SJSA1 (cell line): Measurements from ENCODE around the gene TBCD. TPM values are rescaled to one million over a fixed set of nuclear protein-coding genes. Genes with fewer than 3 reads are reported as not detected.
A peak's percentile ranks its signal among the peaks of the same experiment; 100 is the strongest.
"Not testable (repeated sequence)": the region's sequence is repeated elsewhere in the genome, so short reads cannot be mapped to it uniquely, and the experiment has no call there.

ENCODE experiments used
- DNase-seq, 2 experiments: peaks; one replicate each; pipeline ENCODE4 v3.0.0-alpha.2; 2015 to 2020; ENCODE audit warnings: low spot score in 2 of 2, low read depth in 1 of 2
- H3K27ac ChIP-seq: fragments of 250-450 bp; sonication (Bioruptor Pico); 2 replicates; pipeline ENCODE4 v1.5.1; 2020; ENCODE audit warnings: mild to moderate bottlenecking, moderate library complexity
- H3K27me3 ChIP-seq: fragments of 250-450 bp; sonication (Bioruptor Pico); replicated peaks from 2 replicates; pipeline ENCODE4 v1.5.1; 2020; ENCODE audit warnings: mild to moderate bottlenecking, moderate library complexity
- H3K36me3 ChIP-seq: fragments of 250-450 bp; sonication (Bioruptor Pico); 2 replicates; pipeline ENCODE4 v1.5.1; 2020; ENCODE audit warnings: mild to moderate bottlenecking
- H3K4me1 ChIP-seq: fragments of 250-450 bp; sonication (Bioruptor Pico); replicated peaks from 2 replicates; pipeline ENCODE4 v1.6.1; 2021; ENCODE audit warnings: mild to moderate bottlenecking
- H3K4me3 ChIP-seq: fragments of 250-450 bp; sonication (Bioruptor Pico); 2 replicates; pipeline ENCODE4 v1.5.1; 2020; ENCODE audit warnings: mild to moderate bottlenecking
- H3K9me3 ChIP-seq: fragments of 250-450 bp; sonication (Bioruptor Pico); replicated peaks from 2 replicates; pipeline ENCODE4 v1.5.1; 2020; ENCODE audit warnings: mild to moderate bottlenecking
- total RNA-seq: library from RNA; depleted of rRNA; stranded (reverse); fragments of >200 nt; shearing (Covaris generic); gene quantifications from 2 replicates; pipeline ENCODE4 v1.2.3, GENCODE V29; 2014

Gene TBCD
- total RNA-seq, 1 experiment from 2014 or later = 39.4 TPM

DNA sequence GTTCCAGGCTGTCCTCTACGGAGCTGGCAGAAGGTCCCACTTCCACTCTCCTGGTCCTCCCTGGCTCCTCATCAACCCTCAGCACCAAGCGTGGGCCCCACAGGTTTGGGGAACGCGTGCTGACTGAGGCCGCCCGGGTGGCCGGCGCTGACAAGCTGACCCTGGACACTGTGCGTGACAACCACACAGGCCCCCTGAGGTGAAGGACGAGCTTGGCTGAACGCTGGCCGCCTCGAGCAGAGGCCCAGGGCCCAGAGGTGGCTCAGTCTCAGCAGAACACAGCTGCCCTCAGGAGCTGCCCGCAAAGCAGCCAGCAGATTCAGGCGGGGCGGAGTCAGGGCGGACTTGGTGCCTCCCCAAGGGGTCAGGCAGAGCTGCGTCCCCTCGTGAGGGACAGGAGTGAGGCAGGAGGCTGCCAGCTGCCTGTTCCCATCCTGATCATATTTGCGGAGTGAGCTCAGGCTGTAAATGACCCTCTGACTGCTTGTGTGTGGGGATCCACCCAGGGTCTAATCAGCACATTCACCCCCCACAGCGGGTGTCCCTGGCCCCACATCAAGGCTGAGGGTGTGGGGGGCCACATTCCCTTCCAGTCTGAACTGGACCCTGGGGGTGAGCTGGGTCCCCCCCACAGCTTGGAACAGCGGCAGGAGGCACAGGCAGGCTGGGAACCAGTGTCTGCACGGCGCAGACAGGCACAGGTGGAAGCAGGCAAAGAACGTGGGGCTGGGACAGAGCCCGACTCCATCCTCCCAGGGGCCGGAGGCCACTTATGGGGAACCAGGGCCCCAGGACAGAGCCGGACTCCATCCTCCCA, 222.5 kb downstream of the TBCD start:
- no peak for DNase-seq
- no peaks in the 10 kb centered on the region for H3K27me3 ChIP-seq
- no peaks in the 10 kb centered on the region; the same call in none of the 2 replicates for H3K9me3 ChIP-seq
- no peak overlapping the region for H3K4me3 ChIP-seq
- H3K27ac ChIP-seq = no peak overlapping the region
- H3K4me1 ChIP-seq = no peaks in the 10 kb centered on the region
- no peaks in the 10 kb centered on the region for H3K36me3 ChIP-seq

- H3K36me3 ChIP-seq = no peaks in the 10 kb centered on the region
- no peak overlapping the region for H3K4me3 ChIP-seq
- no peak overlapping the region for H3K27ac ChIP-seq
Measured at GRCh38 chr17:82976982-82977488, 225.2 kb downstream of the TBCD start.

DNA sequence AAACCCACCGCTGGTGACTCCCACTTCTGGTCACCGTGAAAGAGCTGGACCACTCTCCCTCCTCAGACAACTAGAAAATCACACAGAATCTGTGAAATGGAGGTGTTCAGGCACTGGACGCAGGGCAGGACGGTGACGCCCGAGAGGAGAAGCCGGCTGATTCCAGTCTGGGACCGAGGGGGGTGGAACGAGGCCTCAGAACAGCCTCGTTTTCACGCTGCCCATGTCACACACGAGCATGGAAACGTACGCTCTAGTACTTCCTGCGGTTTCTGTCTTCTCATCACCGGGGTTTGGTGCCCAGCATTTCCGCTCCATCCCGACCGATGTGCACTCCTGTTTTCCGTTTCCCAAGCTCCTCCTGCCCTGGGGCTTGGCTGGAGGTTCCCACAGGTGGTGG, 225.7 kb downstream of the TBCD start:
- Histone ChIP-seq H3K4me1 (no peaks in the 10 kb centered on the region), H3K36me3 (no peaks in the 10 kb centered on the region), H3K27ac (no peak overlapping the region), H3K4me3 (no peak overlapping the region), H3K9me3 (no peaks in the 10 kb centered on the region; the same call in none of the 2 replicates), H3K27me3 (no peaks in the 10 kb centered on the region)
- no peak for DNase-seq

More at GRCh38 chr17:82976982-82977488, 225.2 kb downstream of the TBCD start:
- no peaks in the 10 kb centered on the region for H3K27me3 ChIP-seq
- no peaks in the 10 kb centered on the region for H3K4me1 ChIP-seq
- no peaks in the 10 kb centered on the region; the same call in none of the 2 replicates for H3K9me3 ChIP-seq
- no peak for DNase-seq

DNA sequence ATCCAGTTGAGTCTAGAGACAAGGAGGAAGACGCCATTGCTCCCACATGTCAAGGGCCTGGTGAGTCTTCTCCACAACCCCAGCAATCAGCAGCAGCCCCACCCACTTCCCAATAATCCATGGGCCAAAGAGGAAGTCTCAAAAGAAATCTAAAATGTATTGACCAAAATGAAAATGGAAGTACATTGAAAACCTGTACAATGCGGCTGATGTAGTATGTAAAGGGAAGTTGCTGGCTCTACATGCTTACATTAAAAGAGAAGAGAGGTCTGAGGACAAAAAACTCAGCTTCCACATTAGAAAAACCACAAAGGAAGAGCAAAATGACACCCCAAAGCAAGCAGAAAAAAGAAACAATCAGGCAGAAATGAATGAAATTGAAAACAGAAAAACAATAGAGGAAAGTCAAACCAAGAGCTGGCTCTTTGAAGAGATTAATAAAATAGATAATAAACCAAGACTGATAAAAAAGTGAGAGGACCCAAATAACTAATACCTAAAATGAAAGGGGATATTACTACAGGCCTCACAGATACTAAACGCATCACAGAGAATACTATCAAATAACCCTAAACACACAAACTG, 227.0 kb downstream of the TBCD start:
- H3K4me1 ChIP-seq = no peaks in the 10 kb centered on the region
- no peaks in the 10 kb centered on the region; the same call in 1 of the 2 replicates for H3K9me3 ChIP-seq
- no peaks in the 10 kb centered on the region for H3K36me3 ChIP-seq
- DNase-seq = no peak
- no peak overlapping the region for H3K27ac ChIP-seq
- H3K27me3 ChIP-seq = no peaks in the 10 kb centered on the region
- no peak overlapping the region for H3K4me3 ChIP-seq

- no peaks in the 10 kb centered on the region for H3K36me3 ChIP-seq
- H3K27me3 ChIP-seq = no peaks in the 10 kb centered on the region
- H3K4me1 ChIP-seq = peaks cover under 1% of the 10 kb centered on the region
- H3K4me3 ChIP-seq = no peak overlapping the region
- no peak for DNase-seq
- no peak overlapping the region for H3K27ac ChIP-seq
- no peaks in the 10 kb centered on the region for H3K9me3 ChIP-seq
Measured at GRCh38 chr17:82979718-82980117, 227.9 kb downstream of the TBCD start.

DNA sequence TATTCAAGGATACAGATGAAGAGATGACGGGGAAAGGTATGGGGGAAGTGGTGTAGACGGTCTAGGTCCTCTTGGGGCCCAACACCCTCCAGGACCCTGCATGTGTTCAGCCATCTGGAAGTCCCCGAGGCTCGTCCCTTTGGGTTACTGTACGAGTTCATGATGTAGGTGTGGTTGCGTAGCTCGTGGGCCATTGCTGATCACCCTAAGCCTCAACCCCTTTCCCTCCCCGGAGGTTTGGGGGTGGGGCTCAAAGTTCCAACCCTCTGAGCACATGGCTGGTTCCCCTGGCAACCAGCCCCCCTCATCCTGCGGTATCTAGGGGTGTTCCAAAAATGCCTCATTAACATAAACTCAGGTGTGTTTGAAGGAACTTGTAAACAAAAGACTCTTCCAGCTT, 228.8 kb downstream of the TBCD start:
- Histone ChIP-seq H3K4me1 (peaks cover 10% of the 10 kb centered on the region), H3K27me3 (no peaks in the 10 kb centered on the region), H3K4me3 (no peak overlapping the region), H3K9me3 (no peaks in the 10 kb centered on the region), H3K27ac (no peak overlapping the region), H3K36me3 (0 out of 2 replicates have a peak, but pooled peaks cover 3% of the 10 kb centered on the region)
- DNase-seq = no peak

GRCh38 chr17:82981141-82981730, 229.4 kb downstream of the TBCD start:
- Histone ChIP-seq H3K36me3 (0 out of 2 replicates have a peak, but pooled peaks cover 3% of the 10 kb centered on the region), H3K27ac (no peak overlapping the region), H3K27me3 (no peaks in the 10 kb centered on the region), H3K4me3 (no peak overlapping the region), H3K4me1 (peaks cover 16% of the 10 kb centered on the region), H3K9me3 (no peaks in the 10 kb centered on the region)
- no peak for DNase-seq

GRCh38 chr17:82983510-82984248, 231.8 kb downstream of the TBCD start:
- H3K9me3 ChIP-seq = no peaks in the 10 kb centered on the region
- no peak overlapping the region for H3K27ac ChIP-seq
- no peak overlapping the region for H3K4me3 ChIP-seq
- peaks cover 21% of the 10 kb centered on the region for H3K4me1 ChIP-seq
- H3K27me3 ChIP-seq = no peaks in the 10 kb centered on the region
- H3K36me3 ChIP-seq = 0 out of 2 replicates have a peak, but pooled peaks cover 3% of the 10 kb centered on the region
- no peak for DNase-seq

DNA sequence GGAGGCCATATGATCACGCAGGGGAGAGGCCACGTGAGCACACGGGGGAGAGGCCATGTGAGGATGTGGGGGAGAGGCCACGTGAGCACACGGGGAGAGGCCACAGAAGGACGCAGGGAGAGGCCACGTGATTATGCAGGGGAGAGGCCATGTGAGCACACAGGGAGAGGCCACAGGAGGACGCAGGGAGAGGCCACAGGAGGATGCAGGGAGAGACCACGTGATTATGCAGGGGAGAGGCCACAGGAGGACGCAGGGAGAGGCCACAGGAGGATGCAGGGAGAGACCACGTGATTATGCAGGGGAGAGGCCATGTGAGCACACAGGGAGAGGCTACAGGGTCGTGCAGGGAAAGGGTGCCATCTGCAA, 232.4 kb downstream of the TBCD start:
- not testable (repeated sequence) for H3K27ac ChIP-seq, H3K4me3 ChIP-seq, DNase-seq, H3K36me3 ChIP-seq, H3K9me3 ChIP-seq, H3K27me3 ChIP-seq
- H3K4me1 ChIP-seq = peaks cover 21% of the 10 kb centered on the region

- Histone ChIP-seq H3K27me3 (no peaks in the 10 kb centered on the region), H3K9me3 (no peaks in the 10 kb centered on the region), H3K36me3 (0 out of 2 replicates have a peak, but pooled peaks cover 3% of the 10 kb centered on the region), H3K4me3 (no peak overlapping the region), H3K27ac (no peak overlapping the region), H3K4me1 (peaks cover 21% of the 10 kb centered on the region)
- no peak for DNase-seq
Measured at GRCh38 chr17:82984751-82985427, 233.0 kb downstream of the TBCD start.

DNA sequence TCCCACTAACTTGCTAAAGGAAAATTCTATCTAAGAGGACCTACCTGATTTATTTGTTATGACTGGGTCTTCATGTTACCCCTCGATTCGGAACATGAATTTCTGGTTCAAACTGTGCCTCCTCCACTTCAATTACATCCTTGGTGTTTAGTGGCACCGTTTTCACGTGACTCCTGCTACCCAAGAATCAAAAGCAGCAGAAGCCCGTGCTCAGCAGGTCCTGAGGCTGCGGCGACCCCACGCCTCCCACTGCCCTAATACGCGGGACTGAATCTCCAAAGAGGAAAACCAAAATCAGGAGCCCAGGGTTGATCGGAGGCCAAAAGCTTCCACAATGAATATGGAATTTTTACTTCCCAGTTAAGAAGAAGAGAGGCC, 233.6 kb downstream of the TBCD start:
- no peaks in the 10 kb centered on the region for H3K9me3 ChIP-seq
- no peaks in the 10 kb centered on the region for H3K27me3 ChIP-seq
- no peak overlapping the region for H3K27ac ChIP-seq
- peaks cover 21% of the 10 kb centered on the region for H3K4me1 ChIP-seq
- 0 out of 2 replicates have a peak, but pooled peaks cover 3% of the 10 kb centered on the region for H3K36me3 ChIP-seq
- no peak overlapping the region for H3K4me3 ChIP-seq
- no peak for DNase-seq

DNA sequence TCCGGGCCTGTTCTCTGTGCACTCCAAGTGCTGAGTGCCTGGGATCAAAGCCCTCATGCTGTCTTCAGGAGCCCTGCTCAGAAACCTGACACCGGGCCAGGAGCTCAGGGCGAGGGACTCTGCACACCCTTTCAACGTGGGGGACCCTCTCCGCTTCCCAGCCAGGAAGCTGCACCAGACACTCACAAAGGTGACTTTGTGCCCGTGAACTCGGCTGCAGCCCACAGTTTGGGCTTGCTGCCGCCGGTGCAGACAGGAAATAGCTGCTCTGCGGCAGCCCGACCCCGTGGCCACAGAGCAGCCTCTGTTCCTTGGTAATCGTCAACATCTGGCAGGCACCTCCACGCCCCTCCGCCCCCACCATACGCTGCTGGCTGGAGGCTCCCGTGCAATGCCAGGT, 234.1 kb downstream of the TBCD start:
- no peaks in the 10 kb centered on the region for H3K9me3 ChIP-seq
- peaks cover 21% of the 10 kb centered on the region for H3K4me1 ChIP-seq
- no peaks in the 10 kb centered on the region for H3K27me3 ChIP-seq
- no peak overlapping the region for H3K4me3 ChIP-seq
- H3K27ac ChIP-seq = no peak overlapping the region
- 0 out of 2 replicates have a peak, but pooled peaks cover 3% of the 10 kb centered on the region for H3K36me3 ChIP-seq
- DNase-seq = peak in 1 of 2 experiments; percentile 21

DNA sequence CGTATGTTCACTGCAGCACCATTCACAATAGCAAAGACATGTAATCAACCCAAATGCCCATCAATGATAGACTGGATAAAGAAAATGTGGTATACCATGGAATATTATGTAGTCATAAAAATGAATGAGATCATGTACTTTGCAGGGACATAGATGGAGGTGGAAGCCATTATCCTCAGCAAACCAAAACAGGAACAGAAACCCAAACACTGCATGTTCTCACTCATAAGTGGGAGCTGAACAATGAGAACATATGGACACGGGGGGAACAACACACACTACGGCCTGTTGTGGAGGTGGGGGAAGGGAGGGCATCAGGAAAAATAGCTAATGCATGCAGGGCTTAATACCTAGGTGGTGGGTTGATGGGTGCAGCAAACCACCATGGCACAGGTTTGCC, 237.2 kb downstream of the TBCD start:
- H3K27ac ChIP-seq, DNase-seq: not testable (repeated sequence)
- H3K4me1 ChIP-seq = peaks cover 21% of the 10 kb centered on the region

More for the DNA sequence above, 237.2 kb downstream of the TBCD start:
- not testable (repeated sequence) for H3K27me3 ChIP-seq, H3K9me3 ChIP-seq, H3K4me3 ChIP-seq, H3K36me3 ChIP-seq
